SU-DHL-6 (cell line): ENCODE results near the gene PRDM7.
A peak's percentile ranks its signal among the peaks of the same experiment; 100 is the strongest.

Experiments
- H2AFZ ChIP-seq: fragments of 200-600 bp; sonication (generic); 2 replicates; pipeline ENCODE4 v1.6.1; 2014; ENCODE audit warnings: low read depth, mild to moderate bottlenecking, moderate library complexity, mixed read lengths, antibody characterized with exemption, low read length; ENCODE audit not compliant: severe bottlenecking
- H3F3A ChIP-seq: fragments of 200-600 bp; shearing (Covaris generic); 2 replicates; pipeline ENCODE4 v1.6.0; 2016; ENCODE audit warnings: antibody characterized with exemption, mild to moderate bottlenecking; ENCODE audit not compliant: insufficient read depth
- H3K27ac ChIP-seq: fragments of 200-600 bp; sonication (generic); 2 replicates; pipeline ENCODE4 v1.5.1; 2016; ENCODE audit warnings: low read depth, mild to moderate bottlenecking, low read length, moderate library complexity, mixed read lengths
- H3K27me3 ChIP-seq: fragments of 200-600 bp; sonication (generic), shearing (Covaris generic); 2 replicates; pipeline ENCODE4 v1.6.0; 2014; ENCODE audit warnings: mild to moderate bottlenecking, low read length
- H3K36me3 ChIP-seq: fragments of 200-600 bp; sonication (generic); 2 replicates; pipeline ENCODE4 v1.6.1; 2014; ENCODE audit warnings: mild to moderate bottlenecking, low read length, mixed read lengths
- H3K4me2 ChIP-seq: fragments of 300-600, 200-600 bp; shearing (Covaris generic), sonication (generic); 2 replicates; pipeline ENCODE4 v1.6.0; 2014; ENCODE audit warnings: low read length, low read depth, mild to moderate bottlenecking; ENCODE audit not compliant: poor library complexity, severe bottlenecking
- H3K4me3 ChIP-seq: fragments of 200-600 bp; sonication (generic); 2 replicates; pipeline ENCODE4 v1.5.1; 2014; ENCODE audit warnings: antibody characterized with exemption, low read length, mild to moderate bottlenecking, mixed read lengths; ENCODE audit not compliant: insufficient read depth, poor library complexity, severe bottlenecking
- H3K79me2 ChIP-seq: fragments of 200-600 bp; sonication (generic); 2 replicates; pipeline ENCODE4 v1.6.1; 2014; ENCODE audit warnings: mild to moderate bottlenecking, low read length, moderate library complexity; ENCODE audit not compliant: insufficient read depth
- H3K9ac ChIP-seq: fragments of 200-600 bp; sonication (generic); 2 replicates; pipeline ENCODE4 v1.7.0; 2014; ENCODE audit warnings: mild to moderate bottlenecking, low read length
- H3K9me2 ChIP-seq: fragments of 200-600 bp; sonication (generic); replicated peaks from 2 replicates; pipeline ENCODE4 v1.6.1; 2014; ENCODE audit warnings: low read length; ENCODE audit not compliant: insufficient read depth
- H3K9me3 ChIP-seq: fragments of 200-600 bp; sonication (generic); 2 replicates; pipeline ENCODE4 v1.6.1; 2014; ENCODE audit warnings: low read length, mixed read lengths; ENCODE audit not compliant: insufficient read depth
- H4K20me1 ChIP-seq: fragments of 200-600 bp; sonication (generic); 2 replicates; pipeline ENCODE4 v1.6.1; 2014; ENCODE audit warnings: low read depth, mild to moderate bottlenecking, antibody characterized with exemption, low read length, moderate library complexity, mixed read lengths
- CTCF ChIP-seq: fragments of 200-600 bp; sonication (generic); IDR thresholded peaks from one replicate; pipeline ENCODE4 v1.5.1; 2017; ENCODE audit warnings: antibody characterized with exemption, mild to moderate bottlenecking, low read length, moderate library complexity; ENCODE audit not compliant: insufficient read depth, poor library complexity, severe bottlenecking
- EZH2phosphoT487 ChIP-seq: fragments of 200-600 bp; sonication (generic), shearing (Covaris generic); conservative IDR thresholded peaks from 2 replicates; pipeline ENCODE4 v1.6.1; 2018; ENCODE audit warnings: mild to moderate bottlenecking, antibody characterized with exemption, low read length, moderate library complexity, mixed read lengths

PRDM7 gene

GRCh38 chr16:90022209-90023077 lies 54.7 kb downstream of the PRDM7 start:
- H3K9me2 ChIP-seq: no peaks in the 10 kb centered on the region
- no peaks in the 10 kb centered on the region for H3K79me2 ChIP-seq
- H3K27me3 ChIP-seq: no peaks in the 10 kb centered on the region
- no peak overlapping the region for H3K27ac ChIP-seq
- H3K4me2 ChIP-seq: peak overlapping the region; percentile 53
- H3K36me3 ChIP-seq: no peaks in the 10 kb centered on the region
- no peak for TF ChIP-seq EZH2phosphoT487
- no peak for TF ChIP-seq CTCF
- peak overlapping the region; percentile 54 for H3K9ac ChIP-seq
- H3K9me3 ChIP-seq: no peaks in the 10 kb centered on the region
- H2AFZ ChIP-seq: peak overlapping the region; percentile 24
- peaks cover 4% of the 10 kb centered on the region; the same call in 1 of the 2 replicates for H3F3A ChIP-seq
- H3K4me3 ChIP-seq: peak overlapping the region; percentile 43
- H4K20me1 ChIP-seq: no peaks in the 10 kb centered on the region

GRCh38 chr16:90020838-90021382 lies 56.2 kb downstream of the PRDM7 start:
- H3K79me2 ChIP-seq: no peaks in the 10 kb centered on the region
- no peak for TF ChIP-seq CTCF
- no peak for TF ChIP-seq EZH2phosphoT487
- H3K9me2 ChIP-seq: no peaks in the 10 kb centered on the region
- H3K27ac ChIP-seq: no peak overlapping the region
- no peaks in the 10 kb centered on the region for H3K36me3 ChIP-seq
- H3K4me3 ChIP-seq: no peak overlapping the region
- peaks cover 4% of the 10 kb centered on the region; the same call in 1 of the 2 replicates for H3F3A ChIP-seq
- H3K9ac ChIP-seq: no peak overlapping the region
- H3K4me2 ChIP-seq: no peak overlapping the region
- H3K9me3 ChIP-seq: no peaks in the 10 kb centered on the region
- no peaks in the 10 kb centered on the region for H3K27me3 ChIP-seq
- no peaks in the 10 kb centered on the region for H4K20me1 ChIP-seq
- no peak overlapping the region for H2AFZ ChIP-seq

GRCh38 chr16:90020260-90020837 lies 56.8 kb downstream of the PRDM7 start:
- Histone ChIP-seq H3K27ac (no peak overlapping the region), H3K9ac (no peak overlapping the region), H2AFZ (no peak overlapping the region), H3K9me2 (no peaks in the 10 kb centered on the region), H3F3A (peaks cover 4% of the 10 kb centered on the region; the same call in 1 of the 2 replicates), H3K27me3 (no peaks in the 10 kb centered on the region), H3K9me3 (no peaks in the 10 kb centered on the region), H4K20me1 (no peaks in the 10 kb centered on the region), H3K36me3 (no peaks in the 10 kb centered on the region), H3K79me2 (no peaks in the 10 kb centered on the region), H3K4me3 (no peak overlapping the region), H3K4me2 (no peak overlapping the region)
- TF ChIP-seq CTCF: no peak
- no peak for TF ChIP-seq EZH2phosphoT487
